GM12875 (cell line): Measurements from ENCODE around the gene MT2A.

Experiments
- H3K4me3 ChIP-seq: one replicate; pipeline ENCODE4 v1.5.1; 2011; ENCODE audit warnings: low read depth, low read length, control low read depth
- CTCF ChIP-seq: IDR thresholded peaks from 2 replicates; pipeline ENCODE4 v1.5.1; 2011; ENCODE audit warnings: low read depth, mild to moderate bottlenecking, control low read depth, inconsistent platforms, low read length, moderate library complexity, borderline replicate concordance; ENCODE audit not compliant: insufficient read depth

Gene MT2A

GRCh38 chr16:56600398-56600999 is 7.9 kb upstream of the MT2A start:
- TF ChIP-seq CTCF = peak; percentile 69; the same call in 1 of the 2 replicates
- no peak overlapping the region for H3K4me3 ChIP-seq

- TF ChIP-seq CTCF = no peak
- H3K4me3 ChIP-seq = no peak overlapping the region
Observed at GRCh38 chr16:56601325-56601724, 7.1 kb upstream of the MT2A start.

- H3K4me3 ChIP-seq = no peak overlapping the region
- TF ChIP-seq CTCF = 0 out of 2 replicates have a peak, but pooled peaks have one; percentile 16
Observed at GRCh38 chr16:56603589-56603988, 4.8 kb upstream of the MT2A start.

GRCh38 chr16:56604966-56605365 is 3.4 kb upstream of the MT2A start:
- TF ChIP-seq CTCF = no peak
- H3K4me3 ChIP-seq = no peak overlapping the region

GRCh38 chr16:56605475-56605874 is 2.9 kb upstream of the MT2A start:
- TF ChIP-seq CTCF = no peak
- H3K4me3 ChIP-seq = no peak overlapping the region

GRCh38 chr16:56606071-56606475 is 2.3 kb upstream of the MT2A start:
- H3K4me3 ChIP-seq = no peak overlapping the region
- TF ChIP-seq CTCF = no peak

- no peak overlapping the region for H3K4me3 ChIP-seq
- no peak for TF ChIP-seq CTCF
Observed at GRCh38 chr16:56606476-56607108, 1.8 kb upstream of the MT2A start.
